HG02623 (cell line): ENCODE data around the gene SF3B2.
"Not testable (repeated sequence)": the region's sequence is repeated elsewhere in the genome, so short reads cannot be mapped to it uniquely, and the experiment has no call there.

Experiments used
- ATAC-seq: cut with Tn5 transposase; IDR thresholded peaks from one replicate; pipeline ENCODE4 v1.9.1; 2021; ENCODE audit warnings: moderate library complexity; ENCODE audit not compliant: unreplicated experiment

SF3B2 gene

GRCh38 chr11:66051766-66052663, at the start of gene SF3B2:
SF3B2 (plus strand) TSS chr11:66052364; CDS start chr11:66052385, 21 bp downstream.
- ATAC-seq: peak; percentile 91

- ATAC-seq: peak; percentile 42
Observed at GRCh38 chr11:66002648-66003225, 49.4 kb upstream of the SF3B2 start.

- no peak for ATAC-seq
Observed at GRCh38 chr11:66003291-66003690, 48.9 kb upstream of the SF3B2 start.

GRCh38 chr11:66004186-66004585, 48.0 kb upstream of the SF3B2 start:
- ATAC-seq: no peak

- no peak for ATAC-seq
Observed at GRCh38 chr11:66006134-66006890, 45.9 kb upstream of the SF3B2 start.

GRCh38 chr11:66006891-66007176, 45.3 kb upstream of the SF3B2 start:
- ATAC-seq: no peak

GRCh38 chr11:66007201-66007634, 44.9 kb upstream of the SF3B2 start:
- no peak for ATAC-seq

GRCh38 chr11:66008095-66008467, 44.1 kb upstream of the SF3B2 start:
- no peak for ATAC-seq

- no peak for ATAC-seq
Observed at GRCh38 chr11:66008468-66009101, 43.6 kb upstream of the SF3B2 start.

- not testable (repeated sequence) for ATAC-seq
Observed at GRCh38 chr11:66010036-66010435, 42.1 kb upstream of the SF3B2 start.

- ATAC-seq: no peak
Observed at GRCh38 chr11:66011239-66011784, 40.9 kb upstream of the SF3B2 start.

- ATAC-seq: no peak
Observed at GRCh38 chr11:66011785-66012303, 40.3 kb upstream of the SF3B2 start, which contains the start of gene CST6. CST6 (plus strand) TSS chr11:66012008; CDS start chr11:66012045, 37 bp downstream.

- no peak for ATAC-seq
Observed at GRCh38 chr11:66012371-66012945, 39.7 kb upstream of the SF3B2 start.

- ATAC-seq: no peak
Observed at GRCh38 chr11:66012946-66013761, 39.0 kb upstream of the SF3B2 start.

- ATAC-seq: no peak
Observed at GRCh38 chr11:66013762-66014100, 38.4 kb upstream of the SF3B2 start.

- no peak for ATAC-seq
Observed at GRCh38 chr11:66014804-66015453, 37.2 kb upstream of the SF3B2 start.

- ATAC-seq: no peak
Observed at GRCh38 chr11:66015454-66015881, 36.7 kb upstream of the SF3B2 start.

- no peak for ATAC-seq
Observed at GRCh38 chr11:66015936-66016792, 36.0 kb upstream of the SF3B2 start.
